CD4-positive, alpha-beta T cell treated with Interleukin-15 for 4 hours (primary cell): ENCODE results near the gene SAA1.

Source experiments
- DNase-seq: peaks from one replicate; pipeline ENCODE4 v3.0.0-alpha.2; 2020; ENCODE audit warnings: low spot score

SAA1 gene

GRCh38 chr11:18310800-18311340 lies 44.8 kb downstream of the SAA1 start:
- no peak for DNase-seq

DNA sequence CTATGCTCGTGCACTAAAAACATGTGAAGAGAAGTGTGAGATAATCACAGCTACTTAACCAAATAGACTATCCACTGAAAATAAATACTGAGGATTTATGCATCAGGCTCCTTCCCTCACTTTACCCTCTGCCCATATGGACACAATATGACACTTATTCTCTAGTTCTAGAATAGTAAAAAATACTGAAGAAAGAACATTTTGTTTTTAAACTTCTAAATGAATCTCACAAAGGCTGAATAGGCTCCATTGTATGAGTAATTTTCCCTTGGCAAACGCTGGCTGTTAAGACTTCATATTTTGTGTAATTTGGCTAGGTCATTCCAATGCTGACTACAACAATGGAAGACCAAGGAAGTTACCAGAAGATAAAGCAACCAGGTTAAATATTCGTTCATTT lies 45.9 kb downstream of the SAA1 start:
- no peak for DNase-seq

- no peak for DNase-seq
These were observed 46.8 kb downstream of the SAA1 start for GRCh38 chr11:18312663-18313420.

DNA sequence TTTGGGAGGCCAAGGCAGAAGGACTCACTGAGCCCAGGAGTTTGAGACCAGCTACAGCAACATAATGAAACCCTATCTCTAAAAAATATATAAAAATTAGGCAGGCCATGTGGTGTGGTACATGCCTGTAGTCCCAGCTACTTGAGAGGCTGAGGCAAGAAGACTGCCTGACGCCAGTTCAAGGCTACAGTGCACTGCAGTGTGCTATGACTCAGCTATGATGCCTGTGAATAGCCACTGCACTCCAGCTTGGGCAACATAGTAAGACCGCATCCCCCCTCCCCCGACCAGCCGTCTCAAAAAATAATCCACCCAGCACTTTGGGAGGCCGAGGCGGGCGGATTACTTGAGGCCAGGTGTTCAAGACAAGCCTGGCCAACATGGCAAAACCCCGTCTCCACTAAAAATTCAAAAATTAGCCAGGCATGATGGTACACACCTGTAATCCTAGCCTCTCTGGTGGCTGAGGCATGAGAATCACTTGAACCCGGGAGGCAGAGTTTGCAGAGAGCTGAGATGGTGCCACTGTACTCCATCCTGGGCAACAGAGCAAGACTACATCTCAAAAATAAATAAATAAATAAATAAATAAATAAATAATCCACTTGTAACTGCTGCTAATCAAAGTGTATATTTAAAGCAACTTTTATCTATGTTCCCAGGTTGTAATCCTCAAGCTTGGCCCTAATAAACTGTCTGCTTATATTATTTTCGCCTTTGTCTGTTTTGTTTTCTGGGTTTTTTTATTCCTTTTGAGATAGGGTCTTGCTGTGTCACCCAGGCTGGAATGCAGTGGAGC lies 48.1 kb downstream of the SAA1 start:
- DNase-seq, result no peak

DNA sequence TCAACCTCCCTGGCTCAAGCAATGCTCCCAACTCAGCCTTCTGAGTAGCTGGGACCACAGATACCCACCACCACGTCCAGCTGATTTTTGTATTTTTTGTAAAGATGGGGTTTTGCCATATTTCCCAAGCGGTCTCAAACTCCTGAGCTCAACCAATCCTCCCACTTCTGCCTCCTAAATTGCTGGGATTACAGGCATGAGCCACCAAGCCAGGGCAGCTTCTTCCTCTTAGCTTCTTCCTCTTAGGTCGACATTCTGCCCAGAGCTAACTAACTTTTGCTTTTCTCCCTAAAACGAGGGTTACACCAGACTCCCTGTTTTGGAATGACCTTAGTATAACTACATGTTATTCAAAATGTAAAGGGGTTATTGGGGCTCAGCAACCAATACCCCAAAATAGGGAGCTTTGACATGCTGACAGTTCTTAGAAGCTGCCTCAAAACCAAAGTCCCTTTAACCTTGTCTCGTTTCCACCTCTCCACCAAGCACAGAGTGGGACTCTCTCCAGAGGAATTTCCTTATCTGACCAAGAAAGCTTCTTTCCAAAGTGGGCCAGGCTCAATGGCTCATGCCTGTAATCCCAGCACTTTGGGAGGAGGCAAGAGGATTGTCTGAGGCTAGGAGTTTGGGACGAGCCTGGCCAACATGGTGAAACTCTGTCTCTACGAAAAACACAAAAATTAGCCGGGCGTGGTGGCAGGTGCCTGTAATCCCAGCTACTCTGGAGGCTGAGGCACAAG lies 48.9 kb downstream of the SAA1 start:
- no peak for DNase-seq

DNA sequence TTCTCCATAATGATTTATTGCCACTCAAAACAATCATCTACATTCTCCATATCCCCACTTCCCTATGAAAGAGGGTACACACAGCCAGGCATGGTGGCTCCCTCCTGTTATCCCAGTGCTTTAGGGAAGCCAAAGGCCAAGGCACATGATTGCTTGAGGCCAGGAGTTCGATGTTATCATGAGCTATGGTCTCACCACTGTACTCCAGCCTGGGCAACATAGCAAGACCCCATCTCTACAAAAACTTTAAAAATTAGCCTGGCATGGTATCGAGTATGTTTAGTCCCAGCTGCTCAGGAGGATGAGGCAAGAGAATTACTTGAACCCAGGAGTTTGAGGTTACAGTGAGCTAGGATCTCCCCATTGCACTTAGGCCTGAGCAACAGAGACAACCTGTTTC lies 49.8 kb downstream of the SAA1 start:
- DNase-seq, result no peak

GRCh38 chr11:18317551-18317950 lies 51.5 kb downstream of the SAA1 start:
- DNase-seq, result no peak
